NOMO-1 treated with DMSO at 0.1 percent for 48 hours (cell line): ENCODE data around the gene KCNJ11.

Source experiments
- DNase-seq: peaks from one replicate; lab custom pipeline; 2025; ENCODE audit not compliant: unreplicated experiment; lab: John Stamatoyannopoulos, UW

The KCNJ11 gene

DNA sequence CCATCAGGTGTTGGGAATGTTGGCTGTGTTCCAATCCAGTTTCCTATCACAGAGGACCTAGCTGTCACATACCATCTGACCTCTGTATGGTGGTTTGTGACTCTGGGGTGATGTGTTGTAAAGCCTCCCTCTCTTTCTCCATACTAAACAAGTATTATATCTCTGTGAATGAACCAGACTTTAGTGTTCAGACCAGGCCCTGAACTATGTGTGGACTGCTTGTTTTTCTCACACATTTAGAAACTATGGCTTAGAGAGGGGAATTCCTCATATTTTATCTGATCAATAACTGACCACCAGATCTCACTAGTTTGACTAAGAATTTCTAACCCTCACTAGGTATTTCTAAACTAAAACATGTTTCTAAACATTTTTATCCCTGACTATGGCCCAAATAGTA lies 19.4 kb downstream of the KCNJ11 start:
- no peak for DNase-seq

DNA sequence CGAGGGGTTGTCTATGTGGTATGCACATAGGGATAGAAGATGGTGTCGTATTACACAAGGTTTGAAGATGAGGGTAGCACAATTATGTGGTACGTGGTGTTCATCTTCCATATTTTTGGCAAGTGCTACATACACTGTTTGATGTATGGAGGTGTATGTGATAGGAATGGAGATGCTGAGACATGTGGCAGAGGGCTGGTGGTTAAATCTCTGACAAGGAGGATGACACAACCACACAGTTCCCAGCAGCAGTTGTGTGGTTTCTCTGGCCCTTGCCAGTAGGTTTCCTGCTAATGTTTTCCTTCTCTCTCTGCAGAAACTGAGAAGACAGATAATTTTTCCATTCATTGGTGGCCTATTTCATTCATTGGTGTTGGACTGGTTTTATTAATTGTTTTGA lies 19.9 kb downstream of the KCNJ11 start:
- no peak for DNase-seq

DNA sequence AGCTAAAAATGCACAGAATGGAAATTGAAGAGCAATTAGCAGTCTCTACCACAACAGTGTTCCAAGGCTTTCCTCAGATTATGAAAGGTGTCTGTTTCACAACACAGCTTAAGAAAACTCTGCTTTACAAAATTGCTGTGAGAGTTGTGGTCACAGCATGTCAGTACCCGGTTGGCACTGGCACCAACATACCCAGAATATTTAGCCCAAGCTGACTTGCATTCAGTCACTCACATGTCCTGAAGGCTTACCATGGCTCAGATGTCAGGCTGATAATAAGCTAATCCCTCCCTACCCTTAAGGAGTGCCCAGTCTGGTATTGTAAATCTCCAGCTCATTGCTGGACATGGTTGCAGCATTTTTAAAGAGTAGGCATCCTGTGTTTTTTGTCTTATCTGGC lies 22.0 kb downstream of the KCNJ11 start:
- no peak for DNase-seq

DNA sequence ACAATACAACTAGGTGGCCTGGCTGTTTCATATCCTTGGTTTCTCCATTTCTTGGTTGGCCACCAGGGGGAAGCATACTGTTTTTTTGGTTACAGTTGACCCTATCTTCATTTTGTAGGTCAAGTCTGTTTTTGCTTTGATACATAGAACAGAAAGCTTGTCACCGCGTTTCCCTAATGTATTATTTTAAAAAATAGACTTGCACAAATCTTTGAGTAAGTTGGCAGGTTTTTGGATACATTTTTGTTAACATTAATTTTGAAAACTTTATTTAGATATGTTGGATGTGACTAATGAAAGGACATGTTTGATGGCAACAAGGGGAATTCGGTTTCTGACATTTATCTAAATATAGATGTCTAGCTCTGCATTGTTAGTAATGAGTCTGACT lies 33.9 kb downstream of the KCNJ11 start:
- peak; percentile 72 for DNase-seq

DNA sequence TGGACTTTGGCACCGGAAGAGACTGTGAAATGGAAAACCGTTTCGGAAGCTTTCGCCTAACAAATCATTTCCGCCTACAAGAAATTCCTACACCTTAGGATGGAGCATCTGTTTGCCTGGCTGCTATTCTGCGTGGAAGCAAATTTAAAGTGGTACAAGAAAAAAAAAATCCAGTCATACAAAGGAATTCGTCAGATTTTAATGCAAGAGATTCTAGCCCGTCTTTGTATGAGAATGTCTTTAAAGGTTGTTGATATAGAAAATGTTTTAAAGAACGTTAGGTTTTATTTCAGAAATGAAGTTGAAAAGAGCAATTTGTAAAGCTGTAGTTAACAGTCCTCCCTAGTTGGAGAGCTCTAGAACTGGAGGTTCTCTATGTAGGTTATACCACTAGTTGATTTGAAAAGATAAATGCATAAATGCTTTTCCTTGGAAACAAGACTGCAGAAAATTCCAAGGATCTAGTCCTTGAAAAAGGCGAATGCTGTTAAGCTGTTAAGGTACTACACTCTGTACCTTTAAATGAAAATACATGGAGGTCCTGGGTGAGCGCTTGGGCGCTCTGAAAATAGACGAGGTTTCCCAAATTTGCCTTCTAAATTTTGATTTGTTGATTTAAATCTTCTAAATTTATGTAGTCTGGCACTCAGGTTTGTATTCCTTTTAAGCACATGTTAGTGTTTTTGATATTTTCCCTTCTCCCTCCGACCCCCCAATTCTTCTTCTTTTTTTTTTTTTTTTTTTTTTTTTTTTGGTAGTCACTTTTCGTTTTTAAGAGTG lies 34.4 kb downstream of the KCNJ11 start:
- peak; percentile 23 for DNase-seq

DNA sequence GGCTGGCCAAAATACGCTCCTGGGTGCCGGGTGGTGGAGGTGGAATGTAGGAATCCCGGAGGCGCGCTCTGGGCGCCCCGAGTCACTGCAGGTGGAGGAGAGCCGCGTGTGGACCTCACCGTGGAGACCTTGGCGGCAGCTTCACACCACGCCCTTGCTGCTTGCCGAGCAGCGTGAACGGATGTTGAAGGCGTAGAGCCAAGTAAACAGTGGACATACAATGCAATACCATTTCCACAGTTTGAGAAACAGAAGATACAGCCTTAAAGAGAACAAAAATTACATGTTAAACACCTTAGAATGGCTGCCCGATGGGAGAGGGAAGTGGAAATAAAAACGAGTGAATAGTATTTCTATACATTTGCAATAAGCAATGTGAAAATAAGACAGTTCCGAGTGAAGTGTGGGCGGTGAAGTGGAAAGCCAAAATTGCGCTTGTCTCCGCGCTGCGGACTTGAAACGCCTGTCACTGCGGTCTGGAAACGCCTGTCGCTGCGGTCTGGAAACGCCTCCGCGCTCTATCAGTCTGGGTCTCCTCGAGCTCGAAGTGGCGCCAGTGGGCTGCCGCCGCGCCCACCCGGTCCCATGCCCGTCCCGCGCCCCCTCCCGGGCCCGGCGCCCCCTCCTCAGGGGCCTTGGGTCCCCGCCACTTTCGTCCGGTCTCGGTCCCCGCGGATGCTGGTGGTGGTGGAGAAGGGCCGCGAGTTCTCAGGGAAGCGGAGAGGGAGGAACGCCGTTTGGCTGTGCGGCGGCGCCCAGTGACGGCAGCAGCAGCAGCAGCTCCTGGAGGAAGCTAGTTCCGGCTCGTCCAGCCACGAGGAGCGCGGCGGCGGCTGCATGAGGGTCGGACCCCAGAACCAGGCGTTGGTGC lies 35.3 kb downstream of the KCNJ11 start:
- DNase-seq, result peak; percentile 53

DNA sequence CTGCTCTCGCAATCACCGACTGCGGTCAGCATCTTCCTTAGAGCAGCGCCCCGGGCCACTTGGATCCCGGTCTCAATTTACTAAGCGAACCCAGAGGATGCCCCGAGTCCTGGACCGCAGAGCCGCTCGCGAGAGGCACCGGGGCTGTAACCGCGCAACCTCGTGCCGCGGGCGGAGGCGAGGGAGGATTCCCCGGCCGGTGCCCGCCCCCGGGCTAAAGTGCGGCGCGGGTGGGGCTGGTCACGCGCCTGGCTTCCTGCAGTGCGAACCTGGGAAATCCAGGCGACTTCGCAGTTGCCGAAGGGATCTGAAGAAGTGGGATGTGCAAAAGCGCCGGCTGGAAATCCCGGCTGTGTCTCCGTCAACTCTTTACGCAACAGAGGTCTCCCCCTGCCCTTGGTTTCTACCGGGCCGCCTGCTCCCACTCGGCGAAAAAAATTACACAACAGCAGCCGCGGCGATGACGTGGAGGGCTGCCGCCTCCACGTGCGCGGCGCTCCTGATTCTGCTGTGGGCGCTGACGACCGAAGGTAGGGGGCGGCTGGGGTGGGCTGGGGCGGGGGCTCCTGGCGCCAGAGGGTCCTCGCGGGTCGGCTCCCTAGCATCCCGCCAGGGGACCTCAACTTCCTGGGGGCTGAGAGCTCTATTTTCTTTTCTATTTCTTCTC lies 36.8 kb downstream of the KCNJ11 start, which contains the start of gene NCR3LG1:
Gene NCR3LG1, plus strand, starts transcription at position 291 of the 667 bp plus-strand sequence. Its CDS starts 170 bp downstream, at position 461.
- peak; percentile 64 for DNase-seq

DNA sequence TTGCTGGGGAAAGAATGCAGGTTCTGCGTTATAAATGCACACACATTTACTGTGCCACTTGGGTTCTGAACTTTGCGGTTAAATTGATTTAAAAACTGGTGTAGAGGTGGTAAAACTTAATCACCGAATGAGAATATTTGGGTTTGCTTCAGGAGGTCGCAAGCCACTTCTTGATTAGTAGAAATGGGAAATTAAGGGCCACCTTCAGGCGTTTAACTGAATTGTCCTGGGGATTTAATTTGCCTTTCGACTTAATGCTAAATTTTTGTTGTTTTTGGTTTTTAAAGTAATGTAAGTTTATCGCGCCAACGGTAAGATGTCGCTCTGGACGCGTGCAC lies 37.3 kb downstream of the KCNJ11 start:
- peak; percentile 64 for DNase-seq

DNA sequence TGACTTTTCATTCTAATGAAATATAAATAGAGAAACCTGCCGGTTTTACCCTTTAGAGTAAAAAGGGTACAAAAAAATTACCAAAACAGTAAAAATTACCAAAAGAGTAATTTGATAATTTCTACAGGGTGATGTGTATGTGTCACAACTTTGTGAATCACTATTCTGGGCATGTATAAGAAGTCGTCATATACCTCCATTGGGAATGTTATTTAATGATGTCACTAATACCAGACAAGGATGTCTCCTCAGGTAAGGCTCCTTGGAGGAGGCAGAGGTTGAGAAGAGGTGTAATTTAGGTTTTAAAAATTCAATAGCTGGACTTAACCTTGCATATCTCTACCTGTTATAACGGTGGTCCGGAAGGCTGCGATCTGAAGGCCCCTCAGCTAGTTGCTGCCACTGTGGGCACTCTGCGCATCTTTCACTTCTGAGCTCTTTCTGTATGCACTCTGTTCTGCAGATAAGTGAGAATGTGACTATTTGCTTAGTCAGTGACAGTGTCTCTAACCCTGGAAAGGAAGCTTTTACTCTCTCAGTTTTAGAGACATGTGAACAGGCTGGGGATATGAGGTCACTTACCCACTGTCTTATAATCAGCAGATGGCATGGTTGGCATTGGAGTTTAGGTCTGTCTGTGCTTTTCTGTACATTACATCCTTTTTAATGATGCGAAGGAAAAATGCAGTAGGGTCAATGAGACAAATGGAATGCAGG lies 37.8 kb downstream of the KCNJ11 start:
- no peak for DNase-seq

DNA sequence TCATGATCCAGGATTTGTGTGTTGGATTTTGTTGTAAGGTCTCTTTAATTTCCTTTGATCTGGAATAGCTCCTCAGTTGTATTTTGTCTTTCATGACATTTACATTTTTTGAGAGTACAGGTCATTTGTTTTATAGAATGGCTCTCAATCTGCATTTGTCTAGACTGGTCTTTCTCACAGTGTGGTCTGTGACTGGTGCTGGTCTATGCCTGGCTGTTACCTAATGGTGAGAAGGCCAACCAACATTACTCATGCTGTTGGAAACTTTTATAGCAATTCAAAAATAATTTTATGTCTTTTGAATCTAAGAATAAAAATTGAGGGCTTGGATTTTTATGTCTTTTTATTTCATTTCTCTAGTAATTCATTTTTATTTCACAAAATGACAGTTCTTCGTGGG lies 40.8 kb downstream of the KCNJ11 start:
- DNase-seq, result no peak

DNA sequence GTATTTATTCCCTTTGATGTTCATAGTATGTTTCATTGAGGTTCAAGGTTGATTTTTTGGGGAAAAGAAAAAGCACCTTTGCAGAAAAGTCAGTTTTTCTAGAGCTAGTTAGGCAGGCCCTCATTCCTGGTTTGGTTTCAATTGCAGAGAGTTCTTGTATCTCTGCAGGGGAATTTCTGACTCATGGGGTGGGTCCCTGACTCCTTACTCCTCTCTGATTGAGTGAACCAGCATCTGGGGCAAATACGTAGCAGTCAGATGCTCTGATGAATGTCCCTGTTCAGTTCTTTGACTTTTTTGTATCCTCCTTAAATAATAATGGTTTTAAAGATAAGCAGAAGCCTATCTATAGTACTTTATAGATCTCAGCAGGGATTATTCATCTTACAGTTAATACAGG lies 44.6 kb downstream of the KCNJ11 start:
- no peak for DNase-seq

DNA sequence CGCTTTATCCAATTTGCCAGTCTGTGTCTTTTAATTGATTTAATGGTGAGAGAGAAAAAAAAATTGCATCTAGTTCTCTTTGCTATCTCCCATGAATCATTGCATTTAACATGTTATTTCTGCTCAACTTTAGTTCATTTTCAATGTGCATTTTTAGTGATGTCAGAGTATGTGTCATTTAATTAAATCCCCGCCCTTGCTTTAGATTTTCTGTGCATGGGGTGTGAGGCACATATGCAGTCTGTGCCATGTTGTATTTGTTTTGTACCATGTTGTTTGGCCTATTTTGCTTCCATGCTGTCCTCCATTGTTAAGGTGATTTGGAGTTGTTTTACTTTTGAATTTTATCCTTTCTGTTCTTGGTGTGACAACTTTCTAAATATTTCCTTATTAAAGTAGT lies 45.2 kb downstream of the KCNJ11 start:
- no peak for DNase-seq
